Karpas-422 (cell line): ENCODE measurements around the gene PCSK5. TPM values are rescaled to one million over a fixed set of nuclear protein-coding genes. Genes with fewer than 3 reads are reported as not detected.
"Not testable (repeated sequence)": the region's sequence is repeated elsewhere in the genome, so short reads cannot be mapped to it uniquely, and the experiment has no call there.

Source experiments
- DNase-seq: peaks from one replicate; pipeline ENCODE4 v3.0.0-alpha.2; 2015
- H2AFZ ChIP-seq: fragments of 200-600 bp; sonication (generic); 2 replicates; pipeline ENCODE4 v1.6.1; 2014; ENCODE audit warnings: antibody characterized with exemption, low read length, mixed read lengths
- H3K27ac ChIP-seq: fragments of 200-600 bp; sonication (generic); 2 replicates; pipeline ENCODE4 v1.5.1; 2014; ENCODE audit warnings: mild to moderate bottlenecking, low read length, moderate library complexity
- H3K27me3 ChIP-seq: fragments of 200-600 bp; sonication (generic); 2 replicates; pipeline ENCODE4 v1.6.1; 2014; ENCODE audit warnings: low read length, mixed read lengths
- H3K36me3 ChIP-seq: fragments of 200-600 bp; sonication (generic); 2 replicates; pipeline ENCODE4 v1.6.1; 2014; ENCODE audit warnings: low read length, mixed read lengths; ENCODE audit not compliant: insufficient read depth
- H3K4me1 ChIP-seq: fragments of 200-600 bp; sonication (generic); 2 replicates; pipeline ENCODE4 v1.6.1; 2014; ENCODE audit warnings: mild to moderate bottlenecking, low read length, mixed read lengths
- H3K4me2 ChIP-seq: fragments of 200-600 bp; sonication (generic); 2 replicates; pipeline ENCODE4 v1.6.1; 2014; ENCODE audit warnings: low read length, low read depth, mild to moderate bottlenecking; ENCODE audit not compliant: poor library complexity, severe bottlenecking
- H3K4me3 ChIP-seq: fragments of 200-600 bp; sonication (generic); 2 replicates; pipeline ENCODE4 v1.5.1; 2014; ENCODE audit warnings: mild to moderate bottlenecking, antibody characterized with exemption, low read length, mixed read lengths
- H3K79me2 ChIP-seq: fragments of 200-600 bp; sonication (generic); 2 replicates; pipeline ENCODE4 v1.6.1; 2014; ENCODE audit warnings: mild to moderate bottlenecking, low read length, mixed read lengths
- H3K9ac ChIP-seq: fragments of 200-600 bp; sonication (generic); 2 replicates; pipeline ENCODE4 v1.6.0; 2014; ENCODE audit warnings: low read length
- H3K9me2 ChIP-seq: fragments of 200-600 bp; sonication (generic), shearing (Covaris generic); replicated peaks from 2 replicates; pipeline ENCODE4 v1.6.0; 2014; ENCODE audit warnings: mild to moderate bottlenecking, low read length, moderate library complexity; ENCODE audit not compliant: insufficient read depth
- H3K9me3 ChIP-seq: fragments of 300-700, 200-600 bp; sonication (generic); 2 replicates; pipeline ENCODE4 v1.6.1; 2014; ENCODE audit warnings: low read length, mixed read lengths
- H4K20me1 ChIP-seq: fragments of 200-600 bp; sonication (generic); 2 replicates; pipeline ENCODE4 v1.6.1; 2014; ENCODE audit warnings: mild to moderate bottlenecking, antibody characterized with exemption, low read length, low read depth; ENCODE audit not compliant: insufficient read depth
- total RNA-seq: library from RNA; depleted of rRNA; stranded (reverse); fragments of >200 nt; shearing (Covaris generic); gene quantifications from 2 replicates; pipeline ENCODE4 v1.2.3, GENCODE V29; 2014; ENCODE audit warnings: low replicate concordance

Gene PCSK5
- total RNA-seq, 1 experiment from 2014 or later = not detected

DNA sequence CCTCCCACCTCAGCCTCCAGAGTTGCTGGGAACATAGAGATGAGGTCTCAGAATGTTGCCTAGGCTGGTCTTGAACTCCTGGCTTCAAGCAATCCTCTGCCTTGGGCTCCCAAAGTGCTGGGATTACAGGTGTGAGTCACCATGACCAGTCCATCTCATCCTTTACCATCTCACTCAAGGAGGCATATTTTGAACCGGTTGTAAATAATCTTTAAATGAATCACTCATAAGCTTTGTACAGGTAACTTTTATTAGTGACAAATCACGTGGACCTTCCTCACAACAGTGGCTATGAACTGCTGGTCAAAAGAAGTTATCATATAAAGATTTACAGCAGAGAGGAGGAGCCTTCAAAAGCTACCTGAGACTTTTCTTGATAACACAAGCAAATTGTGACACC lies 433.0 kb downstream of the PCSK5 start:
- no peaks in the 10 kb centered on the region for H3K79me2 ChIP-seq
- no peaks in the 10 kb centered on the region for H3K36me3 ChIP-seq
- H3K9me3 ChIP-seq = no peaks in the 10 kb centered on the region
- DNase-seq = no peak
- no peaks in the 10 kb centered on the region for H4K20me1 ChIP-seq
- no peak overlapping the region for H3K27ac ChIP-seq
- H3K9ac ChIP-seq = no peak overlapping the region
- no peaks in the 10 kb centered on the region for H3K4me1 ChIP-seq
- no peaks in the 10 kb centered on the region for H3K27me3 ChIP-seq
- no peaks in the 10 kb centered on the region for H3K9me2 ChIP-seq
- no peak overlapping the region for H3K4me3 ChIP-seq
- no peak overlapping the region for H3K4me2 ChIP-seq
- no peak overlapping the region for H2AFZ ChIP-seq

DNA sequence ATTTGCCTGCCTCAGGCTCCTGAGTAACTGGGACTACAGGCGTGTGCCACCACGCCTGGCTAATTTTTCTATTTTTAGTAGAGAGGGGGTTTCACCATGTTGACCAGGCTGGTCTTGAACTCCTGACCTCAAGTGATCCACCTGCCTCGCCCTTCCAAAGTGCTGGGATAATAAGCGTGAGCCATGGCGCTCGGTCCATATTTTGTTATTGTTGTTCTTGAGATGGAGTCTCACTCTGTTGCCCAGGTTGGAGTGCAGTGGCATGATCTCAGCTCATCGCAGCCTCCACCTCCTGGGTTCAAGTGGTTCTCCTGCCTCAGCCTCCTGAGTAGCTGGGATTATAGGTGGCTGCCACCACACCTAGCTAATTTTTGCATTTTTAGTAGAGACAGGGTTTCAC lies 433.6 kb downstream of the PCSK5 start:
- H3K9me2 ChIP-seq, H3K36me3 ChIP-seq, H3K4me2 ChIP-seq, H4K20me1 ChIP-seq, DNase-seq, H3K9me3 ChIP-seq, H3K27ac ChIP-seq, H3K4me3 ChIP-seq, H3K4me1 ChIP-seq, H3K27me3 ChIP-seq, H3K79me2 ChIP-seq, H3K9ac ChIP-seq, H2AFZ ChIP-seq: not testable (repeated sequence)

DNA sequence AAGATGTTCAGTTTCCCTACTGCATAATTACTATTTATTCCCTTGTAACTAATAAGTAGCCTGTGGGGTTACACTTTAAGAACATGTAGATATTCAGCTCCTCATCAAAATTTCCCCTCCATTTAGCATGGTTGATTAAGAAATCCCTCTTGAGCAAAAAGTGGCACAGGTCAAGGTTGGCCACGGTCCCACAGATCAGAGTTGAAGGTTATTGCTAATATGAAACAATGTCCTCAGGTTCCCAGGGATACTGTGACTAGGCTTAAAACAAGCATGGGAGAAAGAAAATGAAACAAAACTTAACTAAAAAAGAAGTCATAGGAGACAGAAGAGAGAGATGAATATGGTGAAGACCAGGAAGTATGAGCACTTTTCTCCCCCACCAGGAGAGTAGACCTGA lies 439.6 kb downstream of the PCSK5 start:
- Histone ChIP-seq H3K4me1 (no peaks in the 10 kb centered on the region), H3K4me2 (no peak overlapping the region), H3K27me3 (no peaks in the 10 kb centered on the region), H3K4me3 (no peak overlapping the region), H3K36me3 (no peaks in the 10 kb centered on the region), H3K9ac (no peak overlapping the region), H2AFZ (no peak overlapping the region), H4K20me1 (no peaks in the 10 kb centered on the region), H3K79me2 (no peaks in the 10 kb centered on the region), H3K9me3 (no peaks in the 10 kb centered on the region), H3K27ac (no peak overlapping the region), H3K9me2 (no peaks in the 10 kb centered on the region)
- DNase-seq = no peak

DNA sequence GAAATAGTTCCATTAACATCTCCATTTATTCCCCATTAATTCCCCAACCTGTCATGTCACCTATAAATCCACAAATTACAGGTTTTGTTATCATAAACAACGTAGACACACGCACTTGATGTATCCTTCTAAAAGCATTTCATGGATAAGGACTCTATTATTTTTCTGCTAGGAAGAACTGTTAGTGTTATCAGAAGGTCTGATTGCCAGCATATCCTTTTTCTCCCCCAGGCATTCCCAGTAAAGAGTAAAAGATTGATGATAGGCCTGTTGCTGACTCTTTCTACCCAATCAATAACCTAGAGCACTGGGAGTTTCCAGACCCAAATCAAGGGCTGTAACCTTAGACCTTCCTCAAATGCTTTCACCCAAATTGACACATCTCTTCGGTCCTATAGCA lies 442.9 kb downstream of the PCSK5 start:
- Histone ChIP-seq H2AFZ (no peak overlapping the region), H3K9me3 (no peaks in the 10 kb centered on the region), H3K9me2 (no peaks in the 10 kb centered on the region), H3K4me3 (no peak overlapping the region), H4K20me1 (no peaks in the 10 kb centered on the region), H3K27me3 (no peaks in the 10 kb centered on the region), H3K36me3 (no peaks in the 10 kb centered on the region), H3K9ac (no peak overlapping the region), H3K27ac (no peak overlapping the region), H3K4me1 (no peaks in the 10 kb centered on the region), H3K79me2 (no peaks in the 10 kb centered on the region), H3K4me2 (no peak overlapping the region)
- no peak for DNase-seq

DNA sequence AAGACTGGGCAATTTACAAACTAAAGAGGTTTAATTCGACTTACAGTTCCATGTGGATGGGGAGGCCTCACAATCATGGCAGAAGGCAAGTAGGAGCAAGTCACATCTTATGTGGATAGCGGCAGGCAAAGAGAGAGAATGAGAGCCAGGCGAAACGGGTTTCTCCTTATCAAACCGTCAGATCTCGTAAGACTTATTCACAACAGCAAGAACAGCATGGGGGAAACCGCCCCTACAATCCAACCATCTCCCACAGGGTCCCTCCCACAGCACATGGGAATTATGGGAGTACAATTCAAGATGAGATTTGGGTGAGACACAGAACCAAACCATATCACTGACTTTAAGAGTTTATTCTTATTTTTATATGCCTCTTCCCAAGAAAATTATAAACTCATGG lies 443.5 kb downstream of the PCSK5 start:
- Histone ChIP-seq H3K9ac (no peak overlapping the region), H3K27ac (no peak overlapping the region), H3K79me2 (no peaks in the 10 kb centered on the region), H3K36me3 (no peaks in the 10 kb centered on the region), H3K27me3 (no peaks in the 10 kb centered on the region), H3K4me2 (no peak overlapping the region), H3K9me3 (no peaks in the 10 kb centered on the region), H3K9me2 (no peaks in the 10 kb centered on the region), H3K4me1 (no peaks in the 10 kb centered on the region), H4K20me1 (no peaks in the 10 kb centered on the region), H3K4me3 (no peak overlapping the region), H2AFZ (no peak overlapping the region)
- DNase-seq = no peak

DNA sequence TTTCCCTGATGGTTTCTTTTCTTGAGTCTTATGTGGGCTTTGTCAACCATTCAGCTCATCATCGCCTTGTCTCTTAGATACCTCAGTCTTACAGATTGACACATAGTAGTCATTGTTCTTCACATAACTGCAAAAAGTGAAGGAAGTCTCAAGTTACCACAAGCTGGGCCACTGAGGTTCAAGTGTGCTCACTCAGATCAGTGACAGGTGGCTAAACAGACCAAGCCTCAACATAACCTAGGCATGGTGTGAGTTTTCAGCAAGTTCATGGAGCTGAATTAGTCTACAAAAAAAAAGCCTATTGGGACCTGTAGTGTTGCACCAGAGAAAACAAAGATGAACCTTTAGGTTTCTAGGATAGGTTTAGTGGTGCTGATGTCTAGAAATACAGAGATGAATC lies 445.6 kb downstream of the PCSK5 start:
- Histone ChIP-seq H3K4me3 (no peak overlapping the region), H2AFZ (no peak overlapping the region), H3K4me2 (no peak overlapping the region), H3K27me3 (no peaks in the 10 kb centered on the region), H3K9me3 (no peaks in the 10 kb centered on the region), H4K20me1 (no peaks in the 10 kb centered on the region), H3K36me3 (no peaks in the 10 kb centered on the region), H3K79me2 (no peaks in the 10 kb centered on the region), H3K9ac (no peak overlapping the region), H3K4me1 (no peaks in the 10 kb centered on the region), H3K27ac (no peak overlapping the region), H3K9me2 (no peaks in the 10 kb centered on the region)
- no peak for DNase-seq

DNA sequence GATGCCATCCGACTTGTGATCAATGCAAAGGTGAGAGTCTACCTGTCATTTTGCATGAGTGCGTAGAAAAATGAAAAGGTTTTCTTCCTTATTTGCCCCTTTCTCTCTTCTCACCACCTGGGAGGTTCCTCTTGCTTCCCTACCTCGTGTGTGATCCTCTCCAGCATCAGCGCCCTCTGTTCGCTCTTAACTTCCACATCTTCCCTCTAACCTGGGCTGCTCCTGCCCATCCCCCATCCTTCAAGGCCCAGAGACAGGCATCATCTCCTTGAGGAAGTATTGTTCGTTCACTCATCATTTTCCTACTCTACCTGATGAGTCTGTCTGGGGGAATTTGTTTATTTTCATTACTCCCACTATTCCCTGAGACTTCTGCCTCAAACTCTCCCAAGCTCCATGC lies 447.9 kb downstream of the PCSK5 start:
- Histone ChIP-seq H3K9ac (no peak overlapping the region), H3K4me2 (no peak overlapping the region), H3K9me3 (no peaks in the 10 kb centered on the region), H3K79me2 (no peaks in the 10 kb centered on the region), H3K4me3 (no peak overlapping the region), H3K36me3 (no peaks in the 10 kb centered on the region), H2AFZ (no peak overlapping the region), H3K27ac (no peak overlapping the region), H3K27me3 (no peaks in the 10 kb centered on the region), H3K4me1 (no peaks in the 10 kb centered on the region), H3K9me2 (no peaks in the 10 kb centered on the region), H4K20me1 (no peaks in the 10 kb centered on the region)
- DNase-seq = no peak

DNA sequence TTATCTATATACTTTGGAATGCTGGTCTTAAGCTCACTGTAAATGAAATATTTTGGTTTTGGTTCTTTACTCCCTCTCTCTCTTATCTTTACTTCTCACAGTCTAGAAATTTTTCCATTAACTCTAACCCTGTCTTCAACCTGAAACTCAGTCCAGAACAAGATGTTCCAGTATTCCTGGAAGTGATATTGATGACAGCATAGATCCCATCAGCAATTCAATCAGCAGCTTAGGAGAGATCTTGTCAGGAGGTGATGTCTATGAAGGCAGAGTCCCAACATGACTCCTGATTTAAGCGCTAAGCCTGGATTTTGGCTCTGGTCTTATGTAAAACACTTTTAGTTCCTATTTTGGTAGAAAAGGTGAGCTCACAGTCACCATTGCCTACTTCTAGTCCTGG lies 451.1 kb downstream of the PCSK5 start:
- Histone ChIP-seq H3K4me2 (no peak overlapping the region), H2AFZ (no peak overlapping the region), H3K27me3 (no peaks in the 10 kb centered on the region), H3K27ac (no peak overlapping the region), H3K9me3 (no peaks in the 10 kb centered on the region), H3K36me3 (no peaks in the 10 kb centered on the region), H3K4me1 (no peaks in the 10 kb centered on the region), H4K20me1 (no peaks in the 10 kb centered on the region), H3K79me2 (no peaks in the 10 kb centered on the region), H3K9ac (no peak overlapping the region), H3K4me3 (no peak overlapping the region), H3K9me2 (no peaks in the 10 kb centered on the region)
- no peak for DNase-seq

DNA sequence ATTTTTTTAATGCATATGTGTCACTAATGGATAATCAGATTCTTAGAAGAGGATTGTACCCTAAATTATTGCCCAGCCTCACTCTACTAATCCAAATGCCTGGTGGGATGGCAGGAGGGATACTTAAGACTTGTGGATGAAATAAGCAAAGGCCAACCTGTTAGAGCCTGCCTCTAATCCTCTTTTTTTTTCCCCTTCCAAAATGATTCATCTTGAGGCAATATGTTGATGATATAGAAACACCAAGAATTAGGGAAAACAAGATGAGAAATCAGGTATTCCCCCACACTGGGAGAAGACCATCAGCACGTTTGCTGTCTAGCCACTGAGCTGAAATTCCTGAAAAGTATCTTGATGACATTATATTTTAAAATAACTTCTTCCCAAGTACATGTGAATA lies 451.7 kb downstream of the PCSK5 start:
- Histone ChIP-seq H3K36me3 (no peaks in the 10 kb centered on the region), H3K27ac (no peak overlapping the region), H3K9me3 (no peaks in the 10 kb centered on the region), H4K20me1 (no peaks in the 10 kb centered on the region), H3K9me2 (no peaks in the 10 kb centered on the region), H3K27me3 (no peaks in the 10 kb centered on the region), H3K9ac (no peak overlapping the region), H3K4me3 (no peak overlapping the region), H2AFZ (no peak overlapping the region), H3K79me2 (no peaks in the 10 kb centered on the region), H3K4me2 (no peak overlapping the region), H3K4me1 (peaks cover 3% of the 10 kb centered on the region)
- DNase-seq = no peak
